ENCODE results near the gene TREML4. TPM values are rescaled to one million over a fixed set of nuclear protein-coding genes. Genes with fewer than 3 reads are reported as not detected.

TREML4 gene
- total RNA-seq, 1 donor from 2014 or later = not detected

DNA sequence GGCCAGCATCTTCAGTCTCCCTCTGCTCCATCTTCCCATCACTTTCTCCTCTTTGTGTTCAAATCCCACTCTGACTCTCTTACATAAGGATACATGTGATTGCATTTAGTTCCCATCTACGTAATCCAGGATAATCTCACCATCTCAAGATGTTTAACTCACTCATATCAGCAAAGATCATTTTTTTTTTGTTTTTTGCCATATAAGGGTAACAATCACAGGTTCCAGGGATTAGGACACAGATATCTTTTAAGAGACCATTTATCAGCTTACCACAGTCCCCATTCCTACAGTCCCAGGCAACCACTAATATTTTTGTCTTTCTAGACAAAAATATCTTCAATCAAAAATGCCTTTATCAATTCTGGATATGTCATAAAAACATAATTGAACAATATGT lies 24.0 kb upstream of the TREML4 start:
- DNase-seq (ENCODE audit: low read depth) = no peak
- no peak overlapping the region for H3K4me3 ChIP-seq (ENCODE audit: low read depth, low read length)
- TF ChIP-seq, protein P1, sequence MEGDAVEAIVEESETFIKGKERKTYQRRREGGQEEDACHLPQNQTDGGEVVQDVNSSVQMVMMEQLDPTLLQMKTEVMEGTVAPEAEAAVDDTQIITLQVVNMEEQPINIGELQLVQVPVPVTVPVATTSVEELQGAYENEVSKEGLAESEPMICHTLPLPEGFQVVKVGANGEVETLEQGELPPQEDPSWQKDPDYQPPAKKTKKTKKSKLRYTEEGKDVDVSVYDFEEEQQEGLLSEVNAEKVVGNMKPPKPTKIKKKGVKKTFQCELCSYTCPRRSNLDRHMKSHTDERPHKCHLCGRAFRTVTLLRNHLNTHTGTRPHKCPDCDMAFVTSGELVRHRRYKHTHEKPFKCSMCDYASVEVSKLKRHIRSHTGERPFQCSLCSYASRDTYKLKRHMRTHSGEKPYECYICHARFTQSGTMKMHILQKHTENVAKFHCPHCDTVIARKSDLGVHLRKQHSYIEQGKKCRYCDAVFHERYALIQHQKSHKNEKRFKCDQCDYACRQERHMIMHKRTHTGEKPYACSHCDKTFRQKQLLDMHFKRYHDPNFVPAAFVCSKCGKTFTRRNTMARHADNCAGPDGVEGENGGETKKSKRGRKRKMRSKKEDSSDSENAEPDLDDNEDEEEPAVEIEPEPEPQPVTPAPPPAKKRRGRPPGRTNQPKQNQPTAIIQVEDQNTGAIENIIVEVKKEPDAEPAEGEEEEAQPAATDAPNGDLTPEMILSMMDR (conservative IDR thresholded peaks at IDR 0.05; ENCODE audit: low read depth, low read length) = no peak

DNA sequence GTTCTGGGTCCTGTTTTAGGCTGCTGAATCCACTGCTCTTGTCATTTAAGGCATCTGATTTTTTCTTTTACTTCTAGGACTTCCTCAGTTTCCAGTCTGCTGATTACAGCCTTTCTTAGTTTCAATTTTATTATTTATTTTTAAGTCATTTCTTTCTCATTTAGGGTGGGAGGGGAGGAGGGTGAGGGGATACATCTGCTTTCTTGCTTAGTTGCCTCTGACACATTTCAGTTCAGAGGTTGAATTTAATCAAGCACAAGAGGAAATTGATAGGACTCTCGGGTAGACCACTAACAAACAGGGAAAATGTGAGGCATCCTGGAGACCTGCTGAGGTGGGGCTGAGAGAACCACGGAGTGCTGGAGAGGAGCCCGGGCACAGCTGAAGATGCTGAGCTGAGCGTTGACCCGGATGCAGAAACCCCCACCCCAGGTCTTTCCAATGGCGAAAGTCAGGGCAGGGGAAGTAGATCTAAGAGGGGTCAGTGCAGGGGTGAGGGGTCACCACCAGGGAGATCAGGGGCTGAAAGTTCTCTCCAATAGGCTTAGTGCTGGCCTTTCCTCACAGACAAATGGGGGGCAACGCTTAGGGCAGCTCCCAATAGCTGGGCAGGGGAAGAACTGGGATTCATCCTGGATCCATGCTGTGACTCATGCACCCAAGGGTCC lies 19.6 kb upstream of the TREML4 start:
- DNase-seq (ENCODE audit: low read depth) = no peak
- H3K4me3 ChIP-seq (ENCODE audit: low read depth, low read length) = no peak overlapping the region
- TF ChIP-seq, protein P1 (conservative IDR thresholded peaks at IDR 0.05; ENCODE audit: low read depth, low read length) = no peak

DNA sequence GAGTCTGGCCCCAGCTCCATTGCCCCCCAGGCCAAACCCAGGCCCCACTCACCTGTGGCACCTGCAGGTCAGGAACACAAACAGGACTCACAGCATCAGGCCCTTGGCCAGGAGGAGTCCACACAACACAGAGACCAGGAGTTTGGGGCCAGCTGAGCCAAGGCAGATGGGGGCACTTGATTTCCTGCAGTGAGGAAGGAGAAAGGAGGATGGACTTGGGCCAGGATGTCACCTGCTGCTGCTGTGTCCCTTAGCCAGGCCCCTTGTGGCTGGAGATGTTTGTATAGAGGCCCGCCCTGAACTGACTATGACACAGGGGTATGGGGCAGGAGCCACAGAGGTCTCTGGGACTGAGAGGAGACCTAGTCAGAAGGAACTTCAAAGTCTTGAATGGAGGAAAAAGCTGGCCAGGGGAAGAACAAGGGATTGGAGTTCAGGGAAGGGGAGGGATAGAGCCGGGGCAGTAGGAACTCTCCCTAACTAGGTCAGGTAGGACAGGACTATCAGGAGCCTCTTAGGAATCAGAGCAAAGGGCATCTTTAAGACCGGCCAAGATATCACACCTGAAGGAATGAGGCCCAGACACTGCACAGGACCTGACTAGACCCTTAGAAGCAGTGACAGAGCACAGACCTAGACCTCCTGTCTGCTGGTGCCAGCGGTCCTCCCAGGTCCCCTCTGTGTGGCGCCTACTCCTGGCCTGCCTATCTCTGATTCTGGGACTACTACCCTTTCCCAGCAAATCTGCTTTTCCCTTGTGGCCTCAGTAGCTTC lies 18.4 kb upstream of the TREML4 start:
- H3K4me3 ChIP-seq (ENCODE audit: low read depth, low read length) = no peak overlapping the region
- TF ChIP-seq, protein P1 (conservative IDR thresholded peaks at IDR 0.05; ENCODE audit: low read depth, low read length) = no peak
- no peak for DNase-seq (ENCODE audit: low read depth)

DNA sequence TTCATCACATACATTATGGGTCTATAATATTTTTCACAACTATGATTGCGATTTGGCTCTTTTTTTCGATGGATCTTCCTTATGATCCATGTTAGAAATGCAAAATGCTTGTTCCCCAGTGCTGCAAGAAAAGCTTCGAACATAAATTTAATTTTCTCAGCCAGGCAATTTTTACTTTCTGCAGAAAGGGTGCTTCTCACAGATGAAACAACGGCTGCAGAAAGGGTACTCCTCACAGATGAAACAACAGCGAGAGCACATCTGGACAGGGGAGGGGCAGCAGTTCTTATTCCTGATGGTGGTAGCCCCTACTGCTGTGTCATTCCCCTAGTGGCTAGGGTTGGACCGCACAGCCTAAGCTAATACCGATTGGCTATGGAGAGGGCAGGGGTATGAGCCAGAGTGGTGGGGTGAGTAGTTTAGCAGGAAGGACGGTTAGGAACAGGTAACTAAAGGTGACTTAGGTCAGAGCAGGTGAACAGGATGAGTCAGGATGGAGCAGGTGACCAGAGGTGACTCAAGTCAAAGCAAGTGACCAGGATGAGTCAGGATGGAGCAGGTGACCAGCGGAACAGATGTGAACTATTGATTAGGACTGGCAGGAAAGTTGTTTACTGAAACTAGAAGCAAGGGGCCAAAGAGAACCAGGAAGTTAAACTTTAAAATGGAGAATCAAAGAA lies 13.4 kb upstream of the TREML4 start:
- TF ChIP-seq, protein P1 (conservative IDR thresholded peaks at IDR 0.05; ENCODE audit: low read depth, low read length) = no peak
- no peak for DNase-seq (ENCODE audit: low read depth)
- H3K4me3 ChIP-seq (ENCODE audit: low read depth, low read length) = no peak overlapping the region

DNA sequence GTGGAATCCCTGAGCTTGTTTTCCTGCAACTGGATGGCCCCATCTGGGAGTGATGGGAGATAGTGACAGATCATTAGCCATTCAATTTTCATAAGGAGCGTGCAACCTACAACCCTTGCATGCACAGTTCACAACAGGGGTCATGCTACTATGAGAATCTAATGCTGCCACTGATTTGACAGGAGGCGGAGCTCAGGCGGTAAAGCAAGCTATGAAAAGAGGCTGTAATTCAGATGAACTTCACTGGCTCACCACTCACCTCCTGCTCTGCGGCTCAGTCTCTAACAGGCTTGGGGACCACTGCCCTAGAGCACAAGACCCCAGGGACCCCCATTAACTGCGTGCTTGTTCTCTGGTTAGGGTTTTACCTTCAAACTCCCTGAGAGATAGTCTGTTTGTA lies 12.4 kb upstream of the TREML4 start:
- no peak overlapping the region for H3K4me3 ChIP-seq (ENCODE audit: low read depth, low read length)
- TF ChIP-seq, protein P1 (conservative IDR thresholded peaks at IDR 0.05; ENCODE audit: low read depth, low read length) = no peak
- DNase-seq (ENCODE audit: low read depth) = no peak

DNA sequence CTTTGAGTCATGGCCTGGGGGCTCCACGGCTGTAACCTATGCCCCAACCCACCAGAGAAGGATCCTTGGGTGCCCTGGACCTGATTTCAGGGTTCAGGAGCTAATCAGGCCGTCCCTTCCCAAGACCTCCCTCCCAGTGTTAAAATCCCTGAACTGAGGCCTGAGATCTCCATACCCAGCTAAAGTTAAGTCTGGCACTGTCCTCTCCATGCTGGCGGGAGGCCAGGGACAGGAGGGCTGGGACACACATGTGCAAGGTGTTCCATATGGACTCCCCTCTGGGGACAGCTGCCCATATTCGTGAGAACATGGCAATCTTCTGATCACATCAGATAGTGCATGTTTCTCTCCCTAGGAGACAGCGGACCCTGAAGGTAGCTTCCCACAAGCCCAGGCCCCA lies 11.5 kb upstream of the TREML4 start:
- DNase-seq (ENCODE audit: low read depth) = no peak
- TF ChIP-seq, protein P1 (conservative IDR thresholded peaks at IDR 0.05; ENCODE audit: low read depth, low read length) = no peak
- H3K4me3 ChIP-seq (ENCODE audit: low read depth, low read length) = no peak overlapping the region

All from epithelial cell of proximal tubule (primary cell).